ENCODE results near the gene KCNQ2.

The KCNQ2 gene

DNA sequence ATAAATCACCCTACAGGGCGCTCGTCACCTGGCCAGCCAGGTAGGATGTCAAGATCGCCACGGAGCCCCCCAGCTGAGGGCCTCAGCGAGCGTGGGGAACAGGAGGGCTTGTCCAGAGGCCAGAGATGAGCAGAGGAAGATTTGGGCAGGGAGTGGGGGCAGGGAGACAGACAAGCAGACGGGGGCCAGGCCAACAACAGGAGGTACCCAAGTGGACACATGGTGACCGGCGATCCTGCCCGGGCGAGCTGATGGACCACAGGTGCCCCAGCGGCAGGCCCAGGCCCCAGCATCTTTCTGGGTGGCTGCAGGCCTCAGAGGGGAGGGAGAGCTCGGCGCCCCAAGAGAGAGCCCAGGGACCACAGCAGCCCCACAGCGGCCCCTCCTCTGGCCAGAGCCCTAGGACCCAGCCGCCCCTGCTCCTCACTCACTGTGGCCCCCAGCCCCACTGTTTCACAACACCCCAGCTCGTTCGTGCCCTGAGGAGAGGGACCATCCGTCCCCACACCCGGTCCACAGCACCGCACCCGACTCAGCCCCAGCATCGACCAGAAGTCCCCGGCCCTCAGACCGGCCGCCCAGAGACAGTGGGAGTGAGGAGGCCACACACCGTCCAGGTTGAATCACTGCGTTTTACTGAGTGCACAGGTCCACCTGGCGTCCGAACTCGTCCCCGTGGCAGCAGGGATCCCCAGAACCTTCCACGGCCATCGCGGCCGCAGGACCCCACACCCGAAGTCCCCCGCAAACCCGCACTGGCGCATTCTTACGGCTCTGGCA, 72.7 kb downstream of the KCNQ2 start:
- no peak overlapping the region for H3K4me2 ChIP-seq (ENCODE audit: insufficient read depth, low read length)
- no peak overlapping the region for H3K4me3 ChIP-seq (ENCODE audit: low read depth in 1 of 2, low read length in 2 of 2)
- no peaks in the 10 kb centered on the region for H3K27me3 ChIP-seq (ENCODE audit: insufficient read depth, low read length, poor library complexity)
- no peak for DNase-seq
- H3K79me2 ChIP-seq (ENCODE audit: insufficient read depth, low read length): no peaks in the 10 kb centered on the region
- TF ChIP-seq, protein P1, sequence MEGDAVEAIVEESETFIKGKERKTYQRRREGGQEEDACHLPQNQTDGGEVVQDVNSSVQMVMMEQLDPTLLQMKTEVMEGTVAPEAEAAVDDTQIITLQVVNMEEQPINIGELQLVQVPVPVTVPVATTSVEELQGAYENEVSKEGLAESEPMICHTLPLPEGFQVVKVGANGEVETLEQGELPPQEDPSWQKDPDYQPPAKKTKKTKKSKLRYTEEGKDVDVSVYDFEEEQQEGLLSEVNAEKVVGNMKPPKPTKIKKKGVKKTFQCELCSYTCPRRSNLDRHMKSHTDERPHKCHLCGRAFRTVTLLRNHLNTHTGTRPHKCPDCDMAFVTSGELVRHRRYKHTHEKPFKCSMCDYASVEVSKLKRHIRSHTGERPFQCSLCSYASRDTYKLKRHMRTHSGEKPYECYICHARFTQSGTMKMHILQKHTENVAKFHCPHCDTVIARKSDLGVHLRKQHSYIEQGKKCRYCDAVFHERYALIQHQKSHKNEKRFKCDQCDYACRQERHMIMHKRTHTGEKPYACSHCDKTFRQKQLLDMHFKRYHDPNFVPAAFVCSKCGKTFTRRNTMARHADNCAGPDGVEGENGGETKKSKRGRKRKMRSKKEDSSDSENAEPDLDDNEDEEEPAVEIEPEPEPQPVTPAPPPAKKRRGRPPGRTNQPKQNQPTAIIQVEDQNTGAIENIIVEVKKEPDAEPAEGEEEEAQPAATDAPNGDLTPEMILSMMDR (IDR thresholded peaks at IDR 0.05; ENCODE audit: borderline replicate concordance, extremely low read depth, low read length, poor library complexity, severe bottlenecking): no peak
- TF ChIP-seq EZH2 (IDR thresholded peaks at IDR 0.05; ENCODE audit: borderline replicate concordance, low read depth, low read length, severe bottlenecking): no peak
- no peaks in the 10 kb centered on the region for H3K4me1 ChIP-seq (ENCODE audit: insufficient read depth, low read length)
- no peak for ATAC-seq (ENCODE audit: insufficient read depth, low read depth)
- no peaks in the 10 kb centered on the region for H3K9me3 ChIP-seq (ENCODE audit: insufficient read depth, low read length, severe bottlenecking)
- peaks cover 12% of the 10 kb centered on the region; the same call in 1 of the 2 replicates for H4K20me1 ChIP-seq (ENCODE audit: insufficient read depth, low read length)
- H3K9ac ChIP-seq (ENCODE audit: low read depth, low read length): no peak overlapping the region
- H2AFZ ChIP-seq (ENCODE audit: low read depth, low read length): no peak overlapping the region
- H3K27ac ChIP-seq (ENCODE audit: low read length): no peak overlapping the region
- no peaks in the 10 kb centered on the region for H3K36me3 ChIP-seq (ENCODE audit: insufficient read depth, low read length)

DNA sequence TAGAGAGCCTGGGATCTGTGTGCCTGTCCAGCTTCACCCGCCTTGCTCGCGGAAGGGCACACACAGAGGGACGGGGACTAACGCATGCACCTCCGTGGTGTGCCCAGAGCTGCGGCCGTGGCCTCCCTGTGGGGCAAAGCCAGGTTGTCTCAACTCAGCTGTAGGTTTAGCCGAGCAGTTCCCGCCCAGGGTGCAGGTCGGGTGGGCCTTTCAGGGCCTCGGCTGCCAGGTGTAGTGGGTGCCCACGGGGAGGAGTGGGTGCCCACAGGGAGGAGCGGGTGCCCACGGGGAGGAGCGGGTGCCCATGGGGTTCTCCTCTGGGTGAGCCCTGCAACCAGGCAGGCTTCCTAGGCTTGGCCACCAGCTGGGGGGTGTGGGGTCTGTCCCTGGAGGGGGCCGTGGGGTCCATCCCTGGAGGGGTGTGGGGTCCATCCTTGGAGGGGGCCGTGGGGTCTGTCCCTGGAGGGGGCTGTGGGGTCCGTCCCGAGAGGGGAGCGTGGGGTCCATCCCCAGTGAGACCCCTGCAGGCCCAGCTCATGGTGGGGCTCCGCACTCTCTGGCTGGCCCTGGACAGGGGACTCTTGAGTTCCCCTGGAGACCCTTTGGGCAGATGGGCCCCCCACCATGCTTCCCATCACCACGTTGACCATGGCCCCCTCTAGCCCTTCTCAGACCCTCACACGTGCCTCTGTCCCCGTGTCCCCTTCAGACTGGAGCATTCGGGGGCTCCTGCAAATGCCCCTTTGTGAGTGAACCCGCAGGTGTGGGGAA, 73.5 kb downstream of the KCNQ2 start:
- Histone ChIP-seq H2AFZ (ENCODE audit: low read depth, low read length) (no peak overlapping the region), H3K79me2 (ENCODE audit: insufficient read depth, low read length) (no peaks in the 10 kb centered on the region), H3K36me3 (ENCODE audit: insufficient read depth, low read length) (no peaks in the 10 kb centered on the region), H3K4me3 (ENCODE audit: low read depth in 1 of 2, low read length in 2 of 2) (no peak overlapping the region), H3K9ac (ENCODE audit: low read depth, low read length) (no peak overlapping the region), H3K9me3 (ENCODE audit: insufficient read depth, low read length, severe bottlenecking) (no peaks in the 10 kb centered on the region), H3K27me3 (ENCODE audit: insufficient read depth, low read length, poor library complexity) (no peaks in the 10 kb centered on the region), H3K4me2 (ENCODE audit: insufficient read depth, low read length) (no peak overlapping the region), H3K27ac (ENCODE audit: low read length) (no peak overlapping the region), H4K20me1 (ENCODE audit: insufficient read depth, low read length) (peaks cover 14% of the 10 kb centered on the region; the same call in 1 of the 2 replicates), H3K4me1 (ENCODE audit: insufficient read depth, low read length) (no peaks in the 10 kb centered on the region)
- TF ChIP-seq, protein P1 (IDR thresholded peaks at IDR 0.05; ENCODE audit: borderline replicate concordance, extremely low read depth, low read length, poor library complexity, severe bottlenecking): no peak
- no peak for TF ChIP-seq EZH2 (IDR thresholded peaks at IDR 0.05; ENCODE audit: borderline replicate concordance, low read depth, low read length, severe bottlenecking)
- ATAC-seq (ENCODE audit: insufficient read depth, low read depth) (no peak), DNase-seq (no peak)

DNA sequence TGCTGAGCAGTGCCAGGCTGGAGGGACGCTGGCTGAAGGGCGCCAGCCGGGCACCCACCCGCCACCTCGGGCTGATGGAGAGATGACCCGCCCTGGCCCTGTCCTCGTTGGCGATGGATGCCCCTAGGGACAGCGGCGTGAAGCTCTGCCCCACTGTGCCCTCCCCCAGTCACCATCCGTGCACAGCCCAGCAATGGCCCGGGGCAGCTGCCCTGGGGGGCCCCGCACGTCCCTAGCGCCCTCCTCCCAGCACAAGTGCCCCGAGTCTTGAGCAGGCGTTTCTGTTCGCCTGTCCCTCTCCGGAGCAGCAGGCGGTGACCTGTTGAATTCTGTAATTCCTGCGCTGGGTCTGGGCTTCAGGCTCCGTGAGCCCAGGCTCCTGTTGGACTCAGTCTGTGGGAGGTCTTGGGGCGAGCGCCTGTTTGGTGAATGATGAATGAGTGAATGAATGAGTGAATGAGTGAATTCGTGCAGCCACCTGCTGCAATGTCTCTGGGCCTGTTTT, 74.5 kb downstream of the KCNQ2 start:
- H4K20me1 ChIP-seq (ENCODE audit: insufficient read depth, low read length): peaks cover 14% of the 10 kb centered on the region; the same call in 1 of the 2 replicates
- H3K79me2 ChIP-seq (ENCODE audit: insufficient read depth, low read length): no peaks in the 10 kb centered on the region
- TF ChIP-seq, protein P1 (IDR thresholded peaks at IDR 0.05; ENCODE audit: borderline replicate concordance, extremely low read depth, low read length, poor library complexity, severe bottlenecking): no peak
- no peak for TF ChIP-seq EZH2 (IDR thresholded peaks at IDR 0.05; ENCODE audit: borderline replicate concordance, low read depth, low read length, severe bottlenecking)
- H3K9me3 ChIP-seq (ENCODE audit: insufficient read depth, low read length, severe bottlenecking): no peaks in the 10 kb centered on the region
- no peak overlapping the region for H3K4me3 ChIP-seq (ENCODE audit: low read depth in 1 of 2, low read length in 2 of 2)
- H2AFZ ChIP-seq (ENCODE audit: low read depth, low read length): no peak overlapping the region
- H3K9ac ChIP-seq (ENCODE audit: low read depth, low read length): no peak overlapping the region
- DNase-seq (no peak), ATAC-seq (ENCODE audit: insufficient read depth, low read depth) (no peak)
- H3K27ac ChIP-seq (ENCODE audit: low read length): no peak overlapping the region
- H3K4me2 ChIP-seq (ENCODE audit: insufficient read depth, low read length): no peak overlapping the region
- H3K4me1 ChIP-seq (ENCODE audit: insufficient read depth, low read length): no peaks in the 10 kb centered on the region
- H3K36me3 ChIP-seq (ENCODE audit: insufficient read depth, low read length): no peaks in the 10 kb centered on the region
- H3K27me3 ChIP-seq (ENCODE audit: insufficient read depth, low read length, poor library complexity): no peaks in the 10 kb centered on the region

Measured in DND-41 (cell line).